Activated CD4-positive, alpha-beta memory T cell treated with anti-CD3 and anti-CD28 coated beads for 36 hours (primary cell): ENCODE results near the gene RHOC. TPM values are rescaled to one million over a fixed set of nuclear protein-coding genes. Genes with fewer than 3 reads are reported as not detected.
"Not testable (repeated sequence)": the region's sequence is repeated elsewhere in the genome, so short reads cannot be mapped to it uniquely, and the experiment has no call there.

ENCODE experiments used
- CTCF ChIA-PET: fragments of 350-600 bp; sonication (Branson Sonifier 250); formaldehyde crosslinking; loops from one replicate; lab custom pipeline; 2021; ENCODE audit warnings: antibody characterized with exemption, inconsistent platforms; lab: Charles Lee
- POLR2A ChIA-PET: fragments of 350-600 bp; sonication (Branson Sonifier 250); formaldehyde crosslinking; loops from one replicate; lab custom pipeline; 2021; ENCODE audit warnings: antibody characterized with exemption; lab: Charles Lee
- DNase-seq: peaks from one replicate; pipeline ENCODE4 v3.0.0-alpha.2; 2020
- H3K27ac Mint-ChIP-seq: one replicate; pipeline ENCODE4 v1.8.0; 2021; ENCODE audit warnings: mixed read lengths
- H3K27me3 Mint-ChIP-seq: one replicate; pipeline ENCODE4 v1.8.0; 2021; ENCODE audit warnings: mixed read lengths
- H3K36me3 Mint-ChIP-seq: one replicate; pipeline ENCODE4 v1.8.0; 2021; ENCODE audit warnings: mixed read lengths
- H3K4me1 Mint-ChIP-seq: one replicate; pipeline ENCODE4 v1.8.0; 2021; ENCODE audit warnings: low read depth, mixed read lengths
- H3K4me3 Mint-ChIP-seq: one replicate; pipeline ENCODE4 v1.8.0; 2021; ENCODE audit warnings: mild to moderate bottlenecking, mixed read lengths
- H3K9me3 Mint-ChIP-seq: one replicate; pipeline ENCODE4 v1.8.0; 2021; ENCODE audit warnings: mixed read lengths
- intact Hi-C: fragments of 100-400 bp; cut with micrococcal nuclease; formaldehyde crosslinking; loops from one replicate; pipeline ENCODE4 v1.15.1; 2023
- total RNA-seq, 2 experiments: library from RNA; stranded (reverse); gene quantifications; one replicate each; pipeline ENCODE4 v1.2.3, GENCODE V29; 2021

RHOC gene
- total RNA-seq: 10 to 100 TPM; 50.1 to 51.6 TPM

GRCh38 chr1:112706505-112707220 lies at the start of gene RHOC:
Gene RHOC, minus strand, starts transcription at chr1:112707127. Its CDS starts 3,328 bp downstream, at chr1:112703799.
- DNase-seq: peak; percentile 56
- Mint-ChIP-seq H3K27ac (no peak within 1 kb of the TSS), H3K4me3 (peak within 1 kb of the TSS; percentile 65), H3K27me3 (peaks cover 3% of the 10 kb centered on the region), H3K4me1 (peaks cover 43% of the 10 kb centered on the region), H3K9me3 (no peaks in the 10 kb centered on the region), H3K36me3 (peaks cover 3% of the 10 kb centered on the region)
- intact Hi-C loops: loop anchor here (1.0 kb wide), 2 partner anchors 204 to 316 kb away; no protein-coding TSS in a partner anchor
- ChIA-PET CTCF (interaction anchor here (1.1 to 4.9 kb wide), 4 partner anchors 9 to 315 kb away, joined by 4 to 68 read pairs (median 24); partner anchors contain the start of genes MOV10 and PPM1J), POLR2A (interaction anchor here (0.6 kb wide), 1 partner anchor 32 kb away, joined by 3 read pairs; the partner anchor contains the start of gene MOV10)

GRCh38 chr1:112754116-112754628 lies 47.2 kb upstream of the RHOC start:
- H3K27ac Mint-ChIP-seq: no peak overlapping the region
- H3K9me3 Mint-ChIP-seq: peaks cover 10% of the 10 kb centered on the region
- H3K36me3 Mint-ChIP-seq: peaks cover 8% of the 10 kb centered on the region
- ChIA-PET POLR2A (no interaction called here), CTCF (interaction anchor here (0.6 to 1.7 kb wide), 3 partner anchors 36 to 50 kb away, joined by 3 to 5 read pairs (median 4); a partner anchor contains a TSS)
- no peak overlapping the region for H3K4me3 Mint-ChIP-seq
- DNase-seq: no peak
- intact Hi-C loops: no loop called here
- H3K27me3 Mint-ChIP-seq: peaks cover 27% of the 10 kb centered on the region
- H3K4me1 Mint-ChIP-seq: no peaks in the 10 kb centered on the region

GRCh38 chr1:112748396-112748795 lies 41.5 kb upstream of the RHOC start:
- Mint-ChIP-seq H3K4me3 (no peak overlapping the region), H3K4me1 (peaks cover 5% of the 10 kb centered on the region), H3K9me3 (no peaks in the 10 kb centered on the region), H3K36me3 (no peaks in the 10 kb centered on the region), H3K27ac (no peak overlapping the region), H3K27me3 (peaks cover 27% of the 10 kb centered on the region)
- DNase-seq: no peak
- ChIA-PET POLR2A (no interaction called here), CTCF (interaction anchor here (7.9 kb wide), 1 partner anchor 31 kb away, joined by 52 read pairs; the partner anchor contains the start of gene PPM1J)
- intact Hi-C loops: no loop called here

GRCh38 chr1:112744009-112744578 lies 37.2 kb upstream of the RHOC start:
- CTCF ChIA-PET: interaction anchor here (0.6 to 7.9 kb wide), 4 partner anchors 17 to 27 kb away, joined by 3 to 52 read pairs (median 4); partner anchors contain the start of gene PPM1J
- Mint-ChIP-seq H3K9me3 (no peaks in the 10 kb centered on the region), H3K4me1 (peaks cover 5% of the 10 kb centered on the region), H3K27me3 (peaks cover 54% of the 10 kb centered on the region), H3K4me3 (no peak overlapping the region), H3K27ac (no peak overlapping the region), H3K36me3 (no peaks in the 10 kb centered on the region)
- POLR2A ChIA-PET: no interaction called here
- intact Hi-C loops: no loop called here
- DNase-seq: peak; percentile 17

- no peak for DNase-seq
- intact Hi-C loops: no loop called here
- POLR2A ChIA-PET: no interaction called here
- Mint-ChIP-seq H3K4me1 (peaks cover 5% of the 10 kb centered on the region), H3K36me3 (no peaks in the 10 kb centered on the region), H3K27me3 (peaks cover 56% of the 10 kb centered on the region), H3K9me3 (no peaks in the 10 kb centered on the region), H3K27ac (no peak overlapping the region), H3K4me3 (peak overlapping the region; percentile 3)
- CTCF ChIA-PET: interaction anchor here (0.6 to 7.9 kb wide), 3 partner anchors 17 to 26 kb away, joined by 3 to 52 read pairs (median 4); partner anchors contain the start of gene PPM1J
These were observed 36.5 kb upstream of the RHOC start for GRCh38 chr1:112743174-112744008.

GRCh38 chr1:112737573-112737972 lies 30.6 kb upstream of the RHOC start:
- Mint-ChIP-seq H3K36me3 (no peaks in the 10 kb centered on the region), H3K4me1 (peaks cover 16% of the 10 kb centered on the region), H3K27ac (no peak overlapping the region), H3K9me3 (no peaks in the 10 kb centered on the region), H3K4me3 (no peak overlapping the region), H3K27me3 (peaks cover 30% of the 10 kb centered on the region)
- ChIA-PET POLR2A (no interaction called here), CTCF (interaction anchor here (2.5 kb wide), 1 partner anchor 22 kb away, joined by 12 read pairs; the partner anchor contains the start of gene PPM1J)
- intact Hi-C loops: no loop called here
- no peak for DNase-seq

- peak; percentile 23 for DNase-seq
- no peak overlapping the region for H3K4me3 Mint-ChIP-seq
- intact Hi-C loops: no loop called here
- H3K4me1 Mint-ChIP-seq: peaks cover 16% of the 10 kb centered on the region
- H3K36me3 Mint-ChIP-seq: no peaks in the 10 kb centered on the region
- ChIA-PET CTCF (interaction anchor here (0.7 to 3.1 kb wide), 2 partner anchors 20 to 45 kb away, joined by 3 to 16 read pairs; partner anchors contain the start of gene PPM1J), POLR2A (no interaction called here)
- H3K27ac Mint-ChIP-seq: peak overlapping the region; percentile 34
- H3K9me3 Mint-ChIP-seq: no peaks in the 10 kb centered on the region
- H3K27me3 Mint-ChIP-seq: peaks cover 18% of the 10 kb centered on the region
These were observed 28.8 kb upstream of the RHOC start for GRCh38 chr1:112735752-112736151.

- H3K27ac Mint-ChIP-seq: no peak overlapping the region
- DNase-seq: no peak
- intact Hi-C loops: no loop called here
- ChIA-PET CTCF (interaction anchor here (1.4 to 2.7 kb wide), 2 partner anchors 13 to 16 kb away, joined by 3 to 17 read pairs; partner anchors contain the start of gene PPM1J), POLR2A (no interaction called here)
- H3K4me3 Mint-ChIP-seq: no peak overlapping the region
- peaks cover 7% of the 10 kb centered on the region for H3K4me1 Mint-ChIP-seq
- H3K9me3 Mint-ChIP-seq: no peaks in the 10 kb centered on the region
- H3K27me3 Mint-ChIP-seq: no peaks in the 10 kb centered on the region
- no peaks in the 10 kb centered on the region for H3K36me3 Mint-ChIP-seq
These were observed 24.5 kb upstream of the RHOC start for GRCh38 chr1:112731451-112731850.

- ChIA-PET CTCF (interaction anchor here (0.6 to 2.7 kb wide), 5 partner anchors 11 to 371 kb away, joined by 3 to 17 read pairs (median 3); a partner anchor contains a TSS), POLR2A (no interaction called here)
- no peaks in the 10 kb centered on the region for H3K4me1 Mint-ChIP-seq
- no peaks in the 10 kb centered on the region for H3K36me3 Mint-ChIP-seq
- no peaks in the 10 kb centered on the region for H3K9me3 Mint-ChIP-seq
- intact Hi-C loops: no loop called here
- H3K27ac Mint-ChIP-seq: no peak overlapping the region
- no peaks in the 10 kb centered on the region for H3K27me3 Mint-ChIP-seq
- no peak for DNase-seq
- no peak overlapping the region for H3K4me3 Mint-ChIP-seq
These were observed 23.0 kb upstream of the RHOC start for GRCh38 chr1:112729909-112730308.

GRCh38 chr1:112729011-112729410 lies 22.1 kb upstream of the RHOC start:
- H3K4me3 Mint-ChIP-seq, H3K4me1 Mint-ChIP-seq, H3K27ac Mint-ChIP-seq, H3K9me3 Mint-ChIP-seq, H3K36me3 Mint-ChIP-seq, H3K27me3 Mint-ChIP-seq, DNase-seq, intact Hi-C loops, POLR2A ChIA-PET: not testable (repeated sequence)
- CTCF ChIA-PET: interaction anchor here (0.7 to 2.7 kb wide), 3 partner anchors 10 to 140 kb away, joined by 3 to 17 read pairs (median 4); a partner anchor contains a TSS

GRCh38 chr1:112728306-112728971 lies 21.5 kb upstream of the RHOC start:
- DNase-seq, POLR2A ChIA-PET, CTCF ChIA-PET, H3K27ac Mint-ChIP-seq, H3K9me3 Mint-ChIP-seq, intact Hi-C loops, H3K4me3 Mint-ChIP-seq, H3K27me3 Mint-ChIP-seq, H3K36me3 Mint-ChIP-seq, H3K4me1 Mint-ChIP-seq: not testable (repeated sequence)
